ENCODE data around the gene FNBP1L. TPM values are rescaled to one million over a fixed set of nuclear protein-coding genes. Genes with fewer than 3 reads are reported as not detected.
A peak's percentile ranks its signal among the peaks of the same experiment; 100 is the strongest.

Gene FNBP1L
- total and polyA plus RNA-seq, 2 experiments from 2014 or later: 56.3 to 132 TPM

DNA sequence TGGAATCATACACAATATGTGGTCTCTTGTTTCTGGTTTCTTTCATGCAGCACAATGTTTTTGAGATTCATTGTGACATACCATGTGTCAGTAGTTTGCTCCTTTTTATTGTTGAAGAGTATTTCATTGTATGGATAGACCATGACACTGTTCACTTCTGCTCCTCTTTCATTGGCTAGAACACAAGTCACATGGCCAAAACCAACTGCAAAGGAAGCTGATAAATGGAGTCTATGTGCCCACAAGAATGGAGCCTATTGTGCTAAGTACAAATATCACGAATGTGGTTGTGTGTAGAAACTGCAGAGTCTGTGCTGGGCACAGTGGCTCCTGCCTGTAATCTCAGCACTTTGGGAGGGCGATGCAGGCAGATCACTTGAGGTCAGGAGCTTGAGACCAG is 28.6 kb upstream of the FNBP1L start:
- peaks cover under 1% of the 10 kb centered on the region; the same call in 1 of the 3 replicates for H3K9me3 Mint-ChIP-seq
- no peaks in the 10 kb centered on the region for H3K36me3 Mint-ChIP-seq (ENCODE audit: low read depth)
- H3K27ac ChIP-seq (ENCODE audit: low read depth): no peak overlapping the region
- H3K4me2 ChIP-seq: no peak overlapping the region
- DNase-seq (ENCODE audit: low spot score) (no peak), ATAC-seq (no peak)
- H3K27me3 Mint-ChIP-seq (ENCODE audit: insufficient read depth, low read depth, poor library complexity): peaks cover 4% of the 10 kb centered on the region
- H3K4me3 ChIP-seq: no peak overlapping the region
- no peak for TF ChIP-seq EZH2phosphoT487 (IDR thresholded peaks at IDR 0.05; ENCODE audit: unreplicated experiment)
- no peak for TF ChIP-seq JUNB (IDR thresholded peaks at IDR 0.05; ENCODE audit: unreplicated experiment)
- no peak for TF ChIP-seq ETS1 (IDR thresholded peaks at IDR 0.05)
- no peak for TF ChIP-seq EZH2 (IDR thresholded peaks at IDR 0.05; ENCODE audit: low read depth, unreplicated experiment)
- TF ChIP-seq ZNF331 (CRISPR knock-in tag; IDR thresholded peaks at IDR 0.05; ENCODE audit: low read depth): no peak
- TF ChIP-seq NANOG (IDR thresholded peaks at IDR 0.05; ENCODE audit: borderline replicate concordance): no peak
- no peak for TF ChIP-seq STAT1 (IDR thresholded peaks at IDR 0.05; ENCODE audit: unreplicated experiment)
- TF ChIP-seq, protein P1, sequence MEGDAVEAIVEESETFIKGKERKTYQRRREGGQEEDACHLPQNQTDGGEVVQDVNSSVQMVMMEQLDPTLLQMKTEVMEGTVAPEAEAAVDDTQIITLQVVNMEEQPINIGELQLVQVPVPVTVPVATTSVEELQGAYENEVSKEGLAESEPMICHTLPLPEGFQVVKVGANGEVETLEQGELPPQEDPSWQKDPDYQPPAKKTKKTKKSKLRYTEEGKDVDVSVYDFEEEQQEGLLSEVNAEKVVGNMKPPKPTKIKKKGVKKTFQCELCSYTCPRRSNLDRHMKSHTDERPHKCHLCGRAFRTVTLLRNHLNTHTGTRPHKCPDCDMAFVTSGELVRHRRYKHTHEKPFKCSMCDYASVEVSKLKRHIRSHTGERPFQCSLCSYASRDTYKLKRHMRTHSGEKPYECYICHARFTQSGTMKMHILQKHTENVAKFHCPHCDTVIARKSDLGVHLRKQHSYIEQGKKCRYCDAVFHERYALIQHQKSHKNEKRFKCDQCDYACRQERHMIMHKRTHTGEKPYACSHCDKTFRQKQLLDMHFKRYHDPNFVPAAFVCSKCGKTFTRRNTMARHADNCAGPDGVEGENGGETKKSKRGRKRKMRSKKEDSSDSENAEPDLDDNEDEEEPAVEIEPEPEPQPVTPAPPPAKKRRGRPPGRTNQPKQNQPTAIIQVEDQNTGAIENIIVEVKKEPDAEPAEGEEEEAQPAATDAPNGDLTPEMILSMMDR (conservative IDR thresholded peaks at IDR 0.05; ENCODE audit: low read depth in 2 of 2): no peak
- no peak for TF ChIP-seq CREB1 (CRISPR knock-in tag; IDR thresholded peaks at IDR 0.05; ENCODE audit: low read depth)
- TF ChIP-seq ZNF462 (CRISPR knock-in tag; IDR thresholded peaks at IDR 0.05): no peak
- TF ChIP-seq REST (IDR thresholded peaks at IDR 0.05; ENCODE audit: unreplicated experiment): no peak
- TF ChIP-seq POLR2AphosphoS5 (IDR thresholded peaks at IDR 0.05; ENCODE audit: low read depth): no peak
- TF ChIP-seq ZNF114 (CRISPR knock-in tag; IDR thresholded peaks at IDR 0.05): no peak
- no peaks in the 10 kb centered on the region for H3K36me3 ChIP-seq (ENCODE audit: insufficient read depth)
- no peaks in the 10 kb centered on the region for H4K20me1 ChIP-seq (replicated peaks; ENCODE audit: insufficient read depth)
- H3K4me3 Mint-ChIP-seq: no peak overlapping the region
- no peaks in the 10 kb centered on the region for H3K79me2 ChIP-seq (replicated peaks; ENCODE audit: insufficient read depth)
- H3K4me1 ChIP-seq (ENCODE audit: insufficient read depth): peaks cover 10% of the 10 kb centered on the region; the same call in 1 of the 2 replicates
- peak overlapping the region; percentile 7; the same call in 1 of the 2 replicates for H2AFZ ChIP-seq
- H3F3A ChIP-seq (replicated peaks; ENCODE audit: low read depth): peaks cover 5% of the 10 kb centered on the region
- H3K27me3 ChIP-seq (ENCODE audit: insufficient read depth): no peaks in the 10 kb centered on the region
- H3K27ac Mint-ChIP-seq: no peak overlapping the region
- H3K9me2 ChIP-seq (ENCODE audit: insufficient read depth): no peaks in the 10 kb centered on the region; the same call in 1 of the 2 replicates
- no peaks in the 10 kb centered on the region for H3K4me1 Mint-ChIP-seq
